GM10248 (cell line): ENCODE data around the gene TFPI2.

ENCODE experiments used
- CTCF ChIA-PET: fragments of 300-600 bp; sonication (Branson Sonifier 250); formaldehyde crosslinking; extraction: SDS; loops from one replicate; lab custom pipeline; 2021; ENCODE audit warnings: antibody characterized with exemption; lab: Yijun Ruan, JAX
- POLR2A ChIA-PET: fragments of 350-650 bp; sonication (Branson Sonifier 250); formaldehyde crosslinking; extraction: SDS; loops from one replicate; lab custom pipeline; 2020; ENCODE audit warnings: antibody characterized with exemption; lab: Yijun Ruan, JAX
- DNase-seq: peaks from one replicate; pipeline ENCODE4 v3.0.0; 2012; ENCODE audit errors: extremely low spot score
- CTCF ChIP-seq: IDR thresholded peaks from 2 replicates; pipeline ENCODE4 v1.5.1; 2012; ENCODE audit warnings: mild to moderate bottlenecking, low read depth; ENCODE audit errors: extremely low read depth, missing control alignments, control extremely low read depth

The TFPI2 gene

GRCh38 chr7:93884541-93884940 lies 6.0 kb downstream of the TFPI2 start:
- DNase-seq = no peak
- ChIA-PET CTCF (no interaction called here), POLR2A (no interaction called here)
- no peak for TF ChIP-seq CTCF

GRCh38 chr7:93883917-93884345 lies 6.6 kb downstream of the TFPI2 start:
- no peak for DNase-seq
- CTCF ChIA-PET = no interaction called here
- POLR2A ChIA-PET = no interaction called here
- TF ChIP-seq CTCF = no peak

DNA sequence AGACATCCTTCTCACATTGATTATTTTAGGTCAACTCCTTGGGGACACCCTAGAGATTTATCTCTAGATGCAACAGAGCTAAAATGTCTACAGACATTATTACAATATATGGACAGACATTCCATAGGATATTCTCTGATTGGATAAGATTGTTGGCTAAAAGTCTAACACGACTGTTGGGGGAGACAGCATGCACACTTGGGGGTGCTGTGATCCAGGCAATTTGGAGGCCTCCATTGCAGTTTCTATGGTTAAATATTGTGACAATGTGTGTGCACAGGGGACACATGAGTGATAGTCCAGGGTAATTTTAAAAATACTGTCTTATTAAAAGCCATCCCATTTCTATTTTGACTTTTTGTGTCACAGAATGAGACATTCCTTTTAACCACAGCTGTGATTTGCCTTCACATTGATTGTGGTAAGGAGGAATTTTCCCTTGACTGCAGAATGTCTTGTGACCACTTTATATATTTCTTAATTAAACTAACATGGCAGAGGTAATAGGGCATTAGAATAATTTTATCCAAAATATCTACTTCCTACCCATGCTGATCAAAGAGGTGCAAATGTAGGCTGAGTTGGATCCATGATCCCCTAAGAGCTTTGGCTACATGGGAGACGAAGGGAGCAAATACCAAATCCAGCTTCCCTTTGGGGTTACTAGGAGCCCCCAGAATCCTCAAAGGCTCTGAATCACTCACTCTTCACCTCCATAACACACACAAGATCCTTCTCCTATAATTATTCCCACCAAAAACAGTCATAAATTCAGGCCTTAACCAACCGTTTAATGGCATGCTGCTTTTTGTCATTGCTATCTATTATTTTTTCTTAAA lies 7.3 kb downstream of the TFPI2 start:
- TF ChIP-seq CTCF = no peak
- no peak for DNase-seq
- POLR2A ChIA-PET = no interaction called here
- CTCF ChIA-PET = interaction anchor here (1.1 kb wide), 1 partner anchor 10 kb away, joined by 3 read pairs; no protein-coding TSS in a partner anchor

DNA sequence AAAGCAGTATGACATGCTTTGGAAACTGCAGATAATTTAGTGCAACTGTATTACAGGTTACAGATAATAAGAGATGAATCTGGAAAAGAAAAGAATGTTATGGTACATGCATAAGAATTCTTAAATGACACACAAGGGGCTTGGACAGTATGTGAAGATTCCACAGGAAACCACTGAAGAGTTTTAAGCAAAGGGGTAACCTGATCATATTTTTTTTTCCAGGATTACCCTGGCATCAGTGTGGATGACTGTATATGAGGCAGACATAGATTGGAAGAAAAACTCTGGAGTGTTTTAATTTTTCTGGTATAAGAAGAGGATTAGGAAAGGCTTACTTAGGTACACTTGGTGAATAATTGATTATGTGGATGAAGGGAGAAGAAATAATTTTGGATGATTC lies 8.1 kb downstream of the TFPI2 start:
- ChIA-PET POLR2A (no interaction called here), CTCF (interaction anchor here (1.1 kb wide), 1 partner anchor 10 kb away, joined by 3 read pairs; no protein-coding TSS in a partner anchor)
- no peak for DNase-seq
- no peak for TF ChIP-seq CTCF

- CTCF ChIA-PET = no interaction called here
- TF ChIP-seq CTCF = no peak
- DNase-seq = no peak
- POLR2A ChIA-PET = no interaction called here
Observed at GRCh38 chr7:93879356-93879755, 11.2 kb downstream of the TFPI2 start.

DNA sequence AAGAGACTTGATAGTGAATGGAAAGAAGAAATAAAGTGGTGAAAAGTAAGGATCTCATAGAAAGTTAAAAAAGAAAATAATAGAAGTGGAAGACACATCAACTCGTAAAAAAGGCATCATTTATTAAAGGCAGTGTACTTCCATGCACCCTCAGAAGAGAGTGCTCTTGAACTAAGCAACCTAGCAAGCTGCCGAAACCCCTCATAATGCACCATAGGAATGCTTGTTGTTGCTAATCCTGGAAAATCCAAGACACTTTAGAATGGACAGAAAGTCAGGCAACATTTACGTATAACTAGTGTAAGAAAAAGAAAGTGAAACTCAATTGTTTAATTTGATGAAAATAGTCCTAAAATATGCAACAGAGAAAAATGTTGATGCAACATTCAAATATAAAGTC lies 12.8 kb downstream of the TFPI2 start:
- CTCF ChIA-PET = no interaction called here
- TF ChIP-seq CTCF = no peak
- DNase-seq = no peak
- POLR2A ChIA-PET = no interaction called here
